ENCODE measurements around the gene CDYL.
A peak's percentile ranks its signal among the peaks of the same experiment; 100 is the strongest.

The CDYL gene

GRCh38 chr6:4773181-4773580 lies 3.0 kb upstream of the CDYL start:
- DNase-seq (ENCODE audit: low spot score) = no peak
- no peak for TF ChIP-seq CTCF (IDR thresholded peaks at IDR 0.05; ENCODE audit: extremely low read depth, missing control alignments)

- TF ChIP-seq CTCF (IDR thresholded peaks at IDR 0.05; ENCODE audit: extremely low read depth, missing control alignments) = no peak
- DNase-seq (ENCODE audit: low spot score) = no peak
These were observed 1.9 kb upstream of the CDYL start for GRCh38 chr6:4774296-4774695.

GRCh38 chr6:4774715-4775493 lies 1.3 kb upstream of the CDYL start:
- DNase-seq (ENCODE audit: low spot score) = no peak
- no peak for TF ChIP-seq CTCF (IDR thresholded peaks at IDR 0.05; ENCODE audit: extremely low read depth, missing control alignments)

- peak; percentile 90 for DNase-seq (ENCODE audit: low spot score)
- no peak for TF ChIP-seq CTCF (IDR thresholded peaks at IDR 0.05; ENCODE audit: extremely low read depth, missing control alignments)
These were observed 592 bp upstream of the CDYL start for GRCh38 chr6:4775494-4776130.

- TF ChIP-seq CTCF (IDR thresholded peaks at IDR 0.05; ENCODE audit: extremely low read depth, missing control alignments) = no peak
- DNase-seq (ENCODE audit: low spot score) = peak; percentile 72
These were observed 539 bp downstream of the CDYL start for GRCh38 chr6:4776493-4777393.

- no peak for TF ChIP-seq CTCF (IDR thresholded peaks at IDR 0.05; ENCODE audit: extremely low read depth, missing control alignments)
- peak; percentile 13 for DNase-seq (ENCODE audit: low spot score)
These were observed 1.3 kb downstream of the CDYL start for GRCh38 chr6:4777394-4777935.

Data from GM20000 (cell line).